ENCODE measurements around the gene ABI3. TPM values are rescaled to one million over a fixed set of nuclear protein-coding genes. Genes with fewer than 3 reads are reported as not detected.

Gene ABI3
- total RNA-seq, 4 donors from 2014 or later = 1.5 to 8.8 (median 4.2) TPM

DNA sequence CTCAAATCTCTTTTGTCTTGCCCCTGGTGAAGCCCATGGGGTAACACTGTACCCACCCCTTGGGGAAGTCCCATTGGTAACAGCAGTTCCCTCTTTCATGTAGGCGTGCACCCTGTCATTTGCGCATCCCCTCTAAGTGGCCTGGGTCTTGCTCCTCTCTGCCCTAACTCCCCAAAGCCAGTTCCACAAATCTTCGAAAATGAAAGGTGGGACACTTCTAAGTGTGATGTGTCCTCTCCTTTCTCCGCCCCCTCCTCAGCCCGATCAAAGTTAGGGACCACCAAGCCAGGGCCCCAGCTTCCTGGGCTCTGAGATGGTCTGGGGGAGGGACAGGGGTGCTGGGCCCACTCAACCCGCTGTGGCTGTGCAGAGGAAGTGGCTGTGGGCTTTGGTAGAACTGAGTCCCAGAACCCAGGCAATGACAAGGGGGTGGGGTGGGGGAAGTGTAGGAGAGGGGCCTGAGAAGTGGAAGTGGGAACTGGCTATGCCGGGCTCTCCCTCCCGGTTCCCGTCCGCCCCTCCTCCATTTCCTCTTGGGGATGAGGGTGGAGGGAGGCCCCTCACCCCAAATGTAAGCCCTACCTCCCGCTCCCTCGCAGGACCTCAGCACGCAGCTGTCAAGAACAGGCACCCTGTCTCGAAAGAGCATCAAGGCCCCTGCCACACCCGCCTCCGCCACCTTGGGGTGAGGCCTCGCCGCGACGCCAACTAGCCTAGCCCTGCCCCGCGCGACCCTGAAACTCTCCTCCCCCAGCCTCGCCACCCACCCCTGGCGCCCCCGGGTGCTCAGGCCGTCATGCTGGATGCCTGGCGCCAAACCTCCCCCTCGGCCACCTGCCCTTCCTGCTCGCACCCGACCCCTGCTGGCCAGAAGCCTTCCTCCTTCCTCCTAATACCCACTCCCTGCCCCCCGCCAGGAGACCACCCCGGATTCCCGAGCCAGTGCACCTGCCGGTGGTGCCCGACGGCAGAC, 8.7 kb downstream of the ABI3 start:
- Histone ChIP-seq H3K4me3 (peak overlapping the region in 1 of 4 donors; percentile 8), H3K4me1 (peaks cover 19 to 68% (median 20%) of the 10 kb centered on the region in 3 donors), H3K27ac (peak overlapping the region; percentile 14 to 67 (median 41)), H3K9me3 (no peaks in the 10 kb centered on the region), H3K36me3 (peaks cover 0 to 8% (median 0%) of the 10 kb centered on the region in 3 donors), H3K27me3 (peaks cover 3 to 63% (median 5%) of the 10 kb centered on the region in 4 donors)
- no peak for DNase-seq
- intact Hi-C loops (cut with DNase I) = no loop called here
- 39 to 41% methylated on average over 14 to 15 of the region's 37 CpGs for WGBS, 2 donors
- TF ChIP-seq, protein P1, sequence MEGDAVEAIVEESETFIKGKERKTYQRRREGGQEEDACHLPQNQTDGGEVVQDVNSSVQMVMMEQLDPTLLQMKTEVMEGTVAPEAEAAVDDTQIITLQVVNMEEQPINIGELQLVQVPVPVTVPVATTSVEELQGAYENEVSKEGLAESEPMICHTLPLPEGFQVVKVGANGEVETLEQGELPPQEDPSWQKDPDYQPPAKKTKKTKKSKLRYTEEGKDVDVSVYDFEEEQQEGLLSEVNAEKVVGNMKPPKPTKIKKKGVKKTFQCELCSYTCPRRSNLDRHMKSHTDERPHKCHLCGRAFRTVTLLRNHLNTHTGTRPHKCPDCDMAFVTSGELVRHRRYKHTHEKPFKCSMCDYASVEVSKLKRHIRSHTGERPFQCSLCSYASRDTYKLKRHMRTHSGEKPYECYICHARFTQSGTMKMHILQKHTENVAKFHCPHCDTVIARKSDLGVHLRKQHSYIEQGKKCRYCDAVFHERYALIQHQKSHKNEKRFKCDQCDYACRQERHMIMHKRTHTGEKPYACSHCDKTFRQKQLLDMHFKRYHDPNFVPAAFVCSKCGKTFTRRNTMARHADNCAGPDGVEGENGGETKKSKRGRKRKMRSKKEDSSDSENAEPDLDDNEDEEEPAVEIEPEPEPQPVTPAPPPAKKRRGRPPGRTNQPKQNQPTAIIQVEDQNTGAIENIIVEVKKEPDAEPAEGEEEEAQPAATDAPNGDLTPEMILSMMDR (IDR thresholded peaks at IDR 0.05) = peak in 2 of 6 experiments; percentile 11 to 22
- TF ChIP-seq POLR2A (IDR thresholded peaks at IDR 0.05) = no peak

DNA sequence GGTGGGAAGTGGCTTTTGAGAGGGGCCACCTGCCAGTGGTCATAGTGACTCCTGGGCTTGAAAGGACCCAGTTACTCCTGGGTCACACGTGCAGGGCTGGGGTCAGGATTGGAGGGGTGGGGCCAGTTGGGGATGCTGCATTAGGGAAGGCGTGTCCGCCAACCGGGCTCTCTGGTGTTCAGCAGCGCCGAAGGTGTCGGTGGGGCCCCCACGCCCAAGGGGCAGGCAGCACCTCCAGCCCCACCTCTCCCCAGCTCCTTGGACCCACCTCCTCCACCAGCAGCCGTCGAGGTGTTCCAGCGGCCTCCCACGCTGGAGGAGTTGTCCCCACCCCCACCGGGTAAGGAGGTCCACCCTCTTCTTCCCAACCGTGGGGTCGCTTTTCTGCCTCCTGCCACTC, 9.5 kb downstream of the ABI3 start:
- Histone ChIP-seq H3K9me3 (no peaks in the 10 kb centered on the region), H3K27ac (peak overlapping the region in 2 of 4 donors; percentile 19 to 63), H3K36me3 (peaks cover 0 to 8% (median 0%) of the 10 kb centered on the region in 3 donors), H3K4me1 (peaks cover 19 to 68% (median 26%) of the 10 kb centered on the region in 3 donors), H3K4me3 (no peak overlapping the region), H3K27me3 (peaks cover 7 to 71% (median 9%) of the 10 kb centered on the region in 4 donors)
- DNase-seq = no peak
- TF ChIP-seq, protein P1 (IDR thresholded peaks at IDR 0.05) = no peak
- TF ChIP-seq POLR2A (IDR thresholded peaks at IDR 0.05) = no peak
- intact Hi-C loops (cut with DNase I) = loop anchor here (5.0 kb wide), 1 partner anchor 38 kb away; no protein-coding TSS in a partner anchor
- WGBS, 2 donors = 0 to 79% methylated on average over 1 to 12 of the region's 15 CpGs

DNA sequence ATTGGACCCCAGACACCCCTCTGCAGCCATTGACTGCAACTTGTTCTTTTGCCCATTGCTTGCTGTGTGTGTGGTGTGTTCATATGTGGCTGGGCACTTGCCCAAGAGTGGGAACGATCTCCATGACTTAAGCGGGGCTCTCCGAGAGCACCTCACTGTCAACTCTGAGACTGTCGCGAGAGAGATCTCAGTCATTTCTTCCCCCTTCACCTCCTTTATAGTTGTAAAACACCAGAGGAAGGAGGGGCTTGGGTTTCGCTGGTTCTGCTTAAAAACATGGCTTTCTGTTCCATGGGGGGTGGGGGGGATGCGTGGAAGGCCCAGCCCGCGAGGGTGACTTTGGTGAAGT, 12.6 kb downstream of the ABI3 start:
- intact Hi-C loops (cut with DNase I) = loop anchor here (5.0 kb wide), 1 partner anchor 41 kb away; no protein-coding TSS in a partner anchor
- WGBS, 2 donors = 0 to 17% methylated on average over 1 to 8 of the region's 9 CpGs
- TF ChIP-seq, protein P1 (IDR thresholded peaks at IDR 0.05) = no peak
- no peak for TF ChIP-seq POLR2A (IDR thresholded peaks at IDR 0.05)
- peaks cover 0 to 8% (median 0%) of the 10 kb centered on the region in 3 donors for H3K36me3 ChIP-seq
- H3K9me3 ChIP-seq = no peaks in the 10 kb centered on the region
- DNase-seq = no peak
- H3K4me3 ChIP-seq = peak overlapping the region in 1 of 4 donors; percentile 51
- H3K27me3 ChIP-seq = peaks cover 7 to 97% (median 11%) of the 10 kb centered on the region in 4 donors
- peaks cover 6 to 46% (median 13%) of the 10 kb centered on the region in 3 donors for H3K4me1 ChIP-seq
- no peak overlapping the region for H3K27ac ChIP-seq

DNA sequence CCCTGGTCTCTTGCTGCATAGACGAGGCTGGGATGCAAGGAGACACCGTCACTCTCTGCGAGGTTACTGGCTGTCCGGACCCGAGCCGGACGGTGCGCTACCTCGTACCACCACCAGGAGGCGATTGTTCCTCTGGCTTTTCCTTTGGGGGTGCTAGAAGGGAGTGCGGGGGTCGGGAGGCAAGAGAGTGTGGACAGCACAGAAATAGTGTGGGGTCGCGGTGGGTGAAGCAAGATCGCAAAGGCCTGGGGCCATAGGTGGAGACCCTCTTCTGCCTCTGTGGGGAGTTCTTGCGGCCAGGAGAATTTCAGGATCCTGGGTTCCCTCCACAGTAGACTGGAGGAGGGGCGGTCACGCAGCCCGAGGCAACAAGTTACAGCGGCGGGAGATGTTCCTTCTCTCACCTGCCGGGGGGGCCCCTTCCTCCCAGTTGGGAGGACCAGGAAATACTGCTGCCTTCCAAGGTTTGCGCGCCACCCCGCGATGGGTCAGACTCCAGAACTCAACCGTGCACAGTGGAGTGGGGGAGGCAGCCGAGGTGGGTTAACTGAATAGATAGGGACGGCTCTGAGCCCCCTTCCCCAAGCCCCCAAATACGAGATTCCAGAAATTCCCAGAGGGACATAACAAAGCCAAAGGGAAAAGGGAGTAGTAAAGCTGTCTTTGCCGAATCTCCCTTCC, 13.2 kb downstream of the ABI3 start:
- intact Hi-C loops (cut with DNase I) = loop anchor here (5.0 kb wide), 1 partner anchor 41 kb away; no protein-coding TSS in a partner anchor
- Histone ChIP-seq H3K27me3 (peaks cover 7 to 99% (median 11%) of the 10 kb centered on the region in 4 donors), H3K4me3 (peak overlapping the region in 3 of 4 donors; percentile 3 to 51 (median 30)), H3K27ac (no peak overlapping the region), H3K4me1 (peaks cover 4 to 42% (median 13%) of the 10 kb centered on the region in 3 donors), H3K36me3 (peaks cover 0 to 8% (median 0%) of the 10 kb centered on the region in 3 donors), H3K9me3 (no peaks in the 10 kb centered on the region)
- WGBS, 2 donors = 6 to 15% methylated on average over 16 to 18 of the region's 31 CpGs
- TF ChIP-seq POLR2A (IDR thresholded peaks at IDR 0.05) = no peak
- TF ChIP-seq, protein P1 (IDR thresholded peaks at IDR 0.05) = peak; percentile 62 to 85 (median 75)
- DNase-seq = no peak

Data from esophagus squamous epithelium (tissue), 5 donors.